GM12891 (cell line): ENCODE results near the gene PIP5K1B.

Source experiments
- DNase-seq: peaks from one replicate; pipeline ENCODE4 v3.0.0; 2011; ENCODE audit warnings: low spot score; ENCODE audit not compliant: insufficient read length
- FAIRE-seq: peaks from 2 replicates; lab custom pipeline; 2011; peaks lifted over from hg19 to GRCh38; lab: Jason Lieb, UNC
- PAX5 ChIP-seq: IDR thresholded peaks from 2 replicates; pipeline ENCODE4 v1.6.1; 2011; ENCODE audit warnings: low read length, moderate library complexity, mild to moderate bottlenecking; ENCODE audit not compliant: insufficient read depth, severe bottlenecking
- POLR2A ChIP-seq: IDR thresholded peaks from 2 replicates; pipeline ENCODE4 v1.6.1; 2011; ENCODE audit warnings: low read depth, low read length, control low read depth
- POLR2AphosphoS5 ChIP-seq: IDR thresholded peaks from 2 replicates; pipeline ENCODE4 v1.6.1; 2011; ENCODE audit warnings: low read depth, low read length, control low read depth
- POU2F2 ChIP-seq: IDR thresholded peaks from 2 replicates; pipeline ENCODE4 v1.6.1; 2011; ENCODE audit warnings: low read depth, mild to moderate bottlenecking, control low read depth, low read length, moderate library complexity
- SPI1 ChIP-seq: IDR thresholded peaks from 2 replicates; pipeline ENCODE4 v1.6.1; 2011; ENCODE audit warnings: low read depth, low read length, control low read depth
- TAF1 ChIP-seq: IDR thresholded peaks from 2 replicates; pipeline ENCODE4 v1.6.1; 2011; ENCODE audit warnings: low read depth, low read length, control low read depth

PIP5K1B gene

DNA sequence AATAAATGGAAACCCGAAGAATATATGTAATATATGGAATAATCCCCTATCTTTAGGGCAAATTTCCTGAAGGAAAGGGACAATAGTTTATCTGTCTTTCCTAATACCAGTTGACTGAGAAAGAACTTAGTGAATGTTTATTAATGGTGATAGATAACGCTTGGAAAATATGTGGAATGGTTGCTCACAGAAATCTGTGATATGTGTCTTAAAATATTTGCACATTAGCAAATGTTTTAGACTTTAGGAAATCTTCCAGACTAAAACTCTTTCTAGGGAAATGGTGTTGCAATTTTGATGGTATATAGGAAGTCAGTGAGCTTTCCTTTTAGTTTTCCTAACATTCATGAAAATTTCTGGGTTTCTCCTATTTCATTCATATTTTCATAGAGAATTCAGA, 90.4 kb downstream of the PIP5K1B start:
- TF ChIP-seq TAF1 (no peak), PAX5 (no peak), POLR2AphosphoS5 (no peak), POLR2A (no peak), POU2F2 (no peak)
- DNase-seq (no peak), FAIRE-seq (no peak)

DNA sequence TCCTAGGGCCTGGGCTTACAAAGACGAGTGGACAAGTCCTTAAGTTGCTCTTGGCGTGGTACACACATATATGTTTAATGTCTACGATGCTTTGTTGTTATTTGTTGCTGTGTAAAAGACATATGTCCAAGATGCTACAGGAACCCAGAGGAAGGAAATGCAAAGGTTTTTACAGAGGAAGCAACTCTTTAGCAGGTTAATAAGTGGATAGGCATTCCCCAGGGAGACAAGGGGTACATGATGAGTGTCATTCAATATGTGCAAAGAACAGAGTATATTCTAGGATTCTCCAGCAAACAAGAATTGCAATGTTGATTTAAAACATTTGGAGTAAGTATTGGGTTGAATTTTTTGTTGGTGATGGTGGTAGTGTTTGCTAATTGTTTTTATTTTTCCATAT, 92.1 kb downstream of the PIP5K1B start:
- DNase-seq (no peak), FAIRE-seq (no peak)
- TF ChIP-seq PAX5: no peak

DNA sequence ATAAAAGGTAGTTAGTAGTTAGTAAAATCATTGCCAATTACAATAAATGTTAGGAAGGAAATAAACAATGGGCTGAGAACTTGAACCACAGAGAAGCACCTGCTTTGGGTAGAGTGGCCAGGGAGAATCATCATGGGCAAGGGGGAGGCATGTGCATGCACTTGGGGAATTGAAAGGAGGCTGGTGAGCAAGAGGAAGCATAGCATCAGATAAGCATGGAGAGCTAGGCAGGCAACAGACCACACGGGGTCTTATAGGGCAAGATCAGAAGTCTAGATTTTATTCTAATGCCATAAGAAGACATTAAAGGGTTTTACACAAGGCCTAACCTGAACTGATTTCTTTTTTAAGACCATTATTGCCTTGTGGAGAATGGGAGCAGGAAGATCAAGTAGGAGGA, 93.4 kb downstream of the PIP5K1B start:
- FAIRE-seq (peak; percentile 81), DNase-seq (no peak)
- TF ChIP-seq POU2F2 (no peak), TAF1 (no peak), POLR2AphosphoS5 (no peak), SPI1 (no peak), PAX5 (no peak), POLR2A (no peak)

DNA sequence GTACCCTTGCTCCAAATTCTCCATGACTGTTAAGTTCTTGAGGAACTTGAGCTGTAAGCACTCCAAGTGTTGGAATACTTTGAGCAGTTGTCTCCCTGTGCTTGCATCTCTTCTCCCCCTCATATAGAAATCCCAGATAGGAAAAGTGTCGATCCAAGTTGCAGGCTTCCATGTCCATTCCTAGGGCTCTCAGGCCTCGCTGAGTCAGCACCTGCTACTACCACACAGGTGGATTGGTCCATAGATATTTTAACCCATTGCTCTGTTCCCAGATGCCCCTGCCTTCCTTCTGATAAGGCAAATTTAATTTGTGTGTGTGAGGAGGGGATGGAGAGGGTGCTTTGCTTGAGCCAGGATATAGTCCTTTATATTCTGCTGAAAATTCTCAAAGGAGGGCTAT, 95.8 kb downstream of the PIP5K1B start:
- DNase-seq (no peak), FAIRE-seq (no peak)
- no peak for TF ChIP-seq POU2F2
- TF ChIP-seq POLR2AphosphoS5: no peak
- TF ChIP-seq POLR2A: no peak
- TF ChIP-seq SPI1: no peak
- no peak for TF ChIP-seq TAF1
- TF ChIP-seq PAX5: no peak

DNA sequence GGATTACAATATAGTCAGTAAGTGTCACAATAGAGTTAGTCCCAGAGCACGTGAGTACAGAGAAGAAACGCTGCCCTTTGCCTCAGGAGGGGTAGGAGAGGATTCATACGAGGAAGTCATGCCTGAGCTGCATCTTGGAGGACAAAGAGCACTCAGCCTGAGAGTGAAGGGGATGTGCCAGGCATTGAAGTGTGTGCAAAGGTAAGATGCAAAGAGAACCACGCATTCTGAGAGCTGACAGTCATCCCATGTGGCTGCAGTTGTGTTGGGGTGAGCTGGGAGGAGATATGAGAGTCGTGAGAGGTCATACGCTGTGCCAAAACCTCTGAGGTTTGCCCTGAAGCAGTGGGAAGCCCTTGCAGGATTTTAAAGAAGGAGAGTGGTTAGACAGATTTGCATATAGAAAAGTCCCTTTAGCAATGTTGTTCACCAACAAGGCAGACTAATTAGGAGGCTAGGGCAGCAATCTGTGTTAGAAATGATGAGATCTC, 97.5 kb downstream of the PIP5K1B start:
- peak; percentile 30; the same call in 1 of the 2 replicates for TF ChIP-seq POLR2A
- peak; percentile 96 for TF ChIP-seq POU2F2
- no peak for TF ChIP-seq PAX5
- no peak for TF ChIP-seq SPI1
- no peak for TF ChIP-seq TAF1
- TF ChIP-seq POLR2AphosphoS5: no peak
- peak; percentile 34 for DNase-seq
- FAIRE-seq: peak; percentile 96

DNA sequence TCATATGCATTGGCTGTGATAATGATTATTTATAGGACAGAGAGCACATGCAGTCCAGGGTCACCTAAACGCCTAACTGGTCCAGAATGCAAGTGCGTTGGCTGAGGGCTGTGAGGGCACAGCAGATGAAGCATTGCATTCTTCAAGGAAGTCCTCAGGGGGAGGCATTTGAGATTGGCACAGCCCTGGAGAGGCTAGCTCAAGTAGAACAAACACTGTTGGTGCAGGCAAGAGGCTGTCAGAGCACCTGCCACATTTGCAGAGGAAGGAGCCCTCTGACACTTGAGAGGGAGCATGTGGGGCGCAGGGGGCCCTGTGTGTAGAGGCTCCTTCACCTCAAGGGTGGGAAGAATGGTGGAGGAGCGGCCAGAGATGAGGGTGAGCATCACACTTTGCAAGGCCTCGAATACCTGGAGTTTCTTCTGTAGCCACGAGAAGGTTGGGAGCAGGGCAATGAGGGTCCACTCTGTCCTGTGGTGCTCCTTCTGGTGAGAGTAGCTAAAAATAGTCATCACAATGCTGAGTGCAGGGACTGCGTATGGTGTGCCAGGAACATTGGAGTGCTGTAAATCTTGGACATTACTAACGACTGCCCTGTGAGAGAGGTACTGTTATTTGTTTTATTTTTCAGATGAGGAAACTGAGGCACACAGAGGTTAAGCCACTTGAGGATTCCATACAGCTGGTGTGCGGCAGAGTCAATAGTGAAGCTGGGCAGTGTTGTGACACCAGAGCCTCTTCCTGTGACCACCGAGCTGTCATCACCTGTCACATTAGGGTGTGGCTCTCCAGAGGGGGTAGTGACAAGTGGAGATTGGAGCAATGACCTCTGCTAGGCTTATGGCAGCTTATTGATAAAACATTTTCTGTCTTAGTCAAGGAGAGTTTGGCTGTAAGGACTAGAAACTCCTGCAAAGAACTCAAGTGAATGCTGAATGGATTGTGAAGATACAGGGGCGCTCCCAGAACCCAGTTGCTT, 100.2 kb downstream of the PIP5K1B start:
- FAIRE-seq: peak; percentile 13

DNA sequence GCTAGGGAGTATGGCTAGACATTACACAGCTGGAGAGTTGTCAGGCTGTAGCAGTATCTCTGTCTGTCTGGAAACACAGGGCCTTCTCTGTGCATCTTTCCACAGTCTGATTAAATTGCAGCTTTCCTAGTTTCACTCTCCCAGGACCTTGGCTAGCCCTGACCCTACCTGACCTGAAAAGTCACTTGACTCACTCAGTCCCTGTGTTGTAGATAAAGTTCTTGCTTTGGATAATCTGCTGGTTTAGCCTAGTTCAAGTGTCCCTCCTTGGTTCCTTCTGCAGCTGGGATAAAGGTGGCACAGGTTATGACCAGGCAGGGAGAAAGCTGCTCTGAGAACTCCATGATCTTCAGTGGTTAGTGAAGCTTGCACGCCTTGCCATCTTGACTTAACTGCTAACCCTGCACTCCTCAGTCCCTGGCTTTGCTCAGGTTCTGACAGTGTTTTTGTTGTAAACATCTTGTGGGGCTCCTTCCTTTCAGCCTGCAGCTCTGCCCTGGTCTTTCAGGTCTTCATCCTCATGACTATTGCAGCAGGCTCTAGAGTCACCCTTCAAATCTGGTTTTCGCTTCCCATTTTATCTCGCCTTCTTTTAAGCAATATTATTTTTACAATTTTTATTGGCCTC, 101.0 kb downstream of the PIP5K1B start:
- DNase-seq (no peak), FAIRE-seq (peak; percentile 71)
- TF ChIP-seq PAX5 (no peak), POLR2A (no peak), TAF1 (no peak), SPI1 (no peak), POLR2AphosphoS5 (no peak), POU2F2 (no peak)

More for the DNA sequence above, 100.2 kb downstream of the PIP5K1B start:
- DNase-seq: no peak
- no peak for TF ChIP-seq POU2F2
- TF ChIP-seq TAF1: no peak
- no peak for TF ChIP-seq POLR2A
- TF ChIP-seq SPI1: no peak
- no peak for TF ChIP-seq POLR2AphosphoS5

DNA sequence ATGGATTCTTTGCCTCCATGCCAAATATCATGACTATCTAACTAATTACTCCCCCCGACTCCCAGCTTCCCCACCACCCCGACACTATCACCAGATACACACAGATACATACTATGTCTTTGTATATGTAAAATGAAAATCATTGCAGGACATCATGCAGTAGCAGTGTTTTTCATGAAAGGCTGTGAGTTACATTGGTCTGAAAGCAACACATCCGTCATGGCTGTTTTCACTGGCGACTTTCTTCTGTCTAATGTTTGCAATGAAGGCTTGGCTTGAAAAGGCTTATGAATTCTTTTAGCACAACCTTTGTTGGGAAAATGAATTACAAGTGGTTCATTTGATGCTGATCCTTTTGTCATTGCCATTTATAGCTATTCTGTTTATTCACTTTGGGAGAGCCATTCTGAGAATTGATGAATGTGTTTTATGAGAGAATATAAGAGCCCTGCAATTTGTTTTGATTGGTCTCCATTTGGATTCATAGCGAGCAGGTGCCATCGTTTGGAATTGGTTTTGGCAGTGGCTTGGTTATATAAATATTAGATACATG, 103.4 kb downstream of the PIP5K1B start:
- no peak for FAIRE-seq
- no peak for TF ChIP-seq POLR2AphosphoS5
- no peak for TF ChIP-seq POLR2A
- no peak for TF ChIP-seq SPI1
- TF ChIP-seq POU2F2: no peak
- no peak for TF ChIP-seq TAF1
- no peak for TF ChIP-seq PAX5
- no peak for DNase-seq

DNA sequence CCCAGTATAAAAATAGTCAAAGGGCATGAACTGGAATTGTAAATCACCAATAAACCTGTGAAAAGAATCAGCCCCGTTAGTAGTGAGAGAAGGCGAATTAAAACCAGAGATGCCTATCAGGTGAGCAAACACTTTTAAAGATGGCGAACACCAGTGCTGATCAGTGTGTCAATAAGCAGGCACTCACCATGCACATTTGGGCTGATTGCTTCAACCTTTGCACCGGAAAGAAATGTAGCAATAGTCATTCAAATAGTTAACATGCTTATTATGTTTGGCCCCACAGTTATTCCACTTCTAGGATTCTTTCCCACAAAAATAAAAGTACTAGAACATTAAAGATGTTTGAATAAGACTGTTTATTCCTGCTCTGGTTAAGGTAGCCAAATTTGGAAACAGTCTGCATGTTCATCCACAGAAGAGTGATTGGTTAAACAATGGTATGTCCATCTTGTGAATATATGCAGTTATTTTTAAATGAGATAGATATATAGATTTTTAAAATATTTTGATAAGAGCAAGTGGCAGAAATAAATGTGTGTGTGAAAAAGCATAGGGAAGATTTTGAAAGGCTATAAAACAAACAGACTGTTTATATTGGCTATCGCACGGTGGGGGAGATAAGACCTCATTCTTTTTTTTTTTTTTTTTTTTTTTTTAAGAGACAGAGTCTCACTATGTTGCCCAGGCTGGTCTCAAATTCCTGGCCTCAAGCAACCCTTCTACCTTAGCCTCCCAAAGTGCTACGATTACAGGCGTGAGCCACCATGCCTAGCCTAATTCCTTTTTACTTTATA, 112.2 kb downstream of the PIP5K1B start:
- FAIRE-seq: no peak
- TF ChIP-seq PAX5: no peak
- no peak for TF ChIP-seq TAF1
- no peak for TF ChIP-seq SPI1
- no peak for TF ChIP-seq POU2F2
- TF ChIP-seq POLR2A: no peak
- no peak for TF ChIP-seq POLR2AphosphoS5
- DNase-seq: no peak
